HG02870 (cell line): ENCODE data around the gene CHN2.
"Not testable (repeated sequence)": the region's sequence is repeated elsewhere in the genome, so short reads cannot be mapped to it uniquely, and the experiment has no call there.

ENCODE experiments used
- ATAC-seq: cut with Tn5 transposase; IDR thresholded peaks from one replicate; pipeline ENCODE4 v1.9.1; 2021; ENCODE audit warnings: mild to moderate bottlenecking, moderate library complexity; ENCODE audit not compliant: unreplicated experiment

Gene CHN2

GRCh38 chr7:29185613-29186012 lies 9.0 kb upstream of the CHN2 start:
- ATAC-seq: no peak

DNA sequence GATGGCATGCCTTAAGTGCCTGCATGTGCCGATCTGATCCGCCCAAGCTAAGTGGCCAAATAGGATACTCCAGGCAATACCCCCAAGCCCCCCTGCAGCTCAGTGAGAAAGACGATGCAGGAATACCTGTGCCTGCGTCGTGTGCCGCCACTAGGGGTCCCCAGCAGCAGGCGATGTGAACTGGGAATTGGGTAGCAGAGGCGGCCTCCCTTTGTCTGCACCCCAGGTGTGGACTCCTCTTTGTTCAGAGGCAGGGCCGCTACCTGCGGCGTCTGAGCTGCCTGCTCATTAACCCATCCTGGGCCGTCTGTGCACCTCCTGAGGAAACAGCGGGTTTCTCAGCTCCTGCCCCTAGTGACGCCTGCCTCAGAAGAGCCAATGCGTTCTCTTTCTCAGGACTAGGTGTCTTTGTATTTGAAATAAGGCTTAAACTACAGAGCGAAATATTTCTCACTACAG lies 4.8 kb upstream of the CHN2 start:
- ATAC-seq: no peak

DNA sequence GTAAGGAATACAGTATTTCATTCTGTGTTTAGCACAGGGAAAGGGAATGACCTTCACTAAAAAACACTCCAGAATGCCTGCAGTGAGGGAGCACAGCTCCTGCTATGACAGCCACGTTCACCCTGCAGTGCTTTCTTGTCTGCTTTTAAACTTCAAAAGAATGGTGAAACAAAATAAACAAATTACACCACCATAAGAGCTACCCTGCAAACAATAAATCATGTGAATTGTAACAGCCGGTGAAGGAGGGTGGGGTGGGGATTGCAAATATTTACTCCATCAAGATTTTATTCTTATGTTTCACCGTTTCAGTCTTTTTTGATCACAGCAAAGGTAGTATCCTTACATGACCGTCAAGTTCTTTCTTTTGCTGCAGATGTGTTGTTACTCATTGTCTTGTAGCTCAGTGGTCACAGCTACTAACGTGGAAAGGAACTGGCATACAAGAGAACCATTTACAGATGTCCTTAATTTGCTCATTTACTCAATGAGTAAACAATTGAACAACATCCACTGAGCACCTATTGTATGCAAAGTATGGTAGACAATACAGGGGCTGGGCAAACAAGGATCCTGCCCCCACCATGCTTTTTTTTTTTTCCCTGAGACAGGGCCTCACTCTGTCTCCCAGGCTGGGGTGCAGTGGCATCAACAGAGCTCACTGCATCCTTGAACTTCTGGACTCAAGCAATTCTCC lies 4.1 kb upstream of the CHN2 start:
- ATAC-seq: no peak

GRCh38 chr7:29192323-29192722 lies 2.3 kb upstream of the CHN2 start:
- ATAC-seq: no peak

DNA sequence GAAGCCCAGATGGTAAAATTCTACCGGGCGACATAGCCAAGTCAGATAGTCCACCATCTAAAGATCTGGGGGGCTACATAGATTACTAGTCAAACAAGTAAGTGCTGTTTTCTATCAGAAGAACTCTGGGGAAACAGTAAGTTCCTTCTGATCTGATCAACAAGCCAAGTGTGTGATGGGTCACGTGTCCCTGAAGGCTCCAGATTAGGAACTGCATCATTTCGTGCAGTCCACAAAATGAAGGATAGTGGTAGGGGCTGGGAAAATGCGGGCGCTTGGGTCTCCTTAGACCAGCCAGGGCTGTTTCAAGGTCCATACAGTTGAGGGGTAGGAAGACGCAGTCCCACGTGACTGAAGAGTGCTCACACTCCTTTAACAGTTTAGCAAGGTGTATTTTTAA lies 1.8 kb upstream of the CHN2 start:
- ATAC-seq: no peak

DNA sequence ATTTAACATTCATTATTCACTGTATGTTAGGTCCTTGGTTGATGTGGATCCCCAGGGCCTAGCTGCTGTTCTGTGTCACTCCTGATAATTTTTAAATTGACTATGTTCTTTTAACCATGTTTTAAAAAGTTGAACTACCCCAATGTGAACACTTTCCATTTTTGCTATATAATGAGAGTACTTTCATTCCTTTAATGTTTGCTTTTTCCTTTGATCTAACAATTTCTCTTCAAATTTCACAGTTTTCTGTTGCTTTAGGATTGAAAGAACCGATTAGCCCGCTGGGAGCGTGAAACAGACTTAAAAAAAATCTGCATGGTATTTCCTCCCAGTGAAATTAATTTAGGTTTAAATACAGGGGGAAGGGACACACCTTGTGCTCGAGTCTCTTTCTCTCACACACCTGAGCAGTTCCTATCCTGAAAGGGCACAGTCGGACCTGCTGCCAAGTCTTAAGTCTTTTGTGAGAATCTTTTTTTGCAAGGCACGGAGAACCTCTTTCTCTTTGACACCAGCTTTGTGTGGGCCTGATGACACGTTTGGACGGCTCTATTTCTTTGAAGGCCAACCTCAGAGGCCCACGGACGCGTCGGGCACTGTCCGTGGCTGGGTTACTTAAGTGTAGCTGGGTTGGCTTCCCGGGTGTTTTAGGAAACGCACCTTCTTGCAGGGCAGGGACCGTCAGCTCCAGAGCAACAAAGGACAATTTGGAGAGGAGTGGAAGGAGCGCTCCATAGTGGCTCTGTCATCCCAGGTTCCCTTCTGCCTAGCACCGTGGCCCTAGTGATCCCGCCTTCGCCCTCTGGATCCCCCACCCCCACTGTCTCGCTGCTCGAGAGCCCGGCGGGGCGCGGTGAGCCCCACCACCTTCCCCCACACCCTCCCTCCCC lies 1.0 kb upstream of the CHN2 start:
- no peak for ATAC-seq

DNA sequence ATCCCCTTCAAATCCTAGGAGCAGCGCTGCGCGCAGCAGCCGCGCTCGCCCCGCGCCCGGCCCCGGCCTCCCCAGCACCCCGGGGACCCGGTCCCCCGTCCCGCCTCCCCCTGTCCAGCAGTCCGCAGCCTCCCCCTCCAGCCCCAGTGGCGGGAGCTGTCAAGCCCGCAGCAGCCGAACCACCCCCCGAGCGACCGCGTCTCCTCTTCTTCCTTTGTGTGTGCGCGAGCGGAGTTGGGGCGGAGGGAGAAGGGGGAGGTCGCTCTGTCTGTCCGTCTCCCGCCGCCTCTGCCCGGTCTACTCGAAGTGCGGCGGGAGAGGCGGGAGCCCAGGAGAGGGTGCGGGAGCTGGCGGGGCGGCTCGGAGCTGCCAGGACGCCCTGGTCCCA lies 375 bp upstream of the CHN2 start:
- ATAC-seq: no peak

GRCh38 chr7:29196191-29196590 lies 1.6 kb downstream of the CHN2 start:
- ATAC-seq: no peak

- ATAC-seq: no peak
Measured at GRCh38 chr7:29196971-29197595, 2.5 kb downstream of the CHN2 start.

GRCh38 chr7:29197916-29198315 lies 3.3 kb downstream of the CHN2 start:
- no peak for ATAC-seq

DNA sequence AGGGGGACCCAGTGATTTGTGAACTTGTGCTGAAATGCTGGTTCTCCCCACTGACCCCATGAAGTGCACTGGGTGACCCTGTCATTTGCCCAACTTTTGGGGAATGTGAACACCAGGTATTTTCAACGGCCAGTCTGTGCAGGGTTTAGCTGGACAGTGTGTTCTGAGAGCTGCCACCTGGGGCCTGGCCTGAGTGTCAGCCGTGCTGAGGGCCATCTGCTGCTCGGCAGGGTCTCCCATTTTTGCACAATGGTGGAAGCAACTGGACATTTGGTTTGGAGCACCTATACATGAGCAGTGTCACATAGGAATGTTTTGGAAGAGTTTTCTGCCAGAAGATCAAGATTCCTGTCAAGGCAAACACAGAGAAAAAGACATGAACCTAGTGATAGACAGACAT lies 5.2 kb downstream of the CHN2 start:
- no peak for ATAC-seq

GRCh38 chr7:29202651-29203069 lies 8.1 kb downstream of the CHN2 start:
- ATAC-seq: no peak

DNA sequence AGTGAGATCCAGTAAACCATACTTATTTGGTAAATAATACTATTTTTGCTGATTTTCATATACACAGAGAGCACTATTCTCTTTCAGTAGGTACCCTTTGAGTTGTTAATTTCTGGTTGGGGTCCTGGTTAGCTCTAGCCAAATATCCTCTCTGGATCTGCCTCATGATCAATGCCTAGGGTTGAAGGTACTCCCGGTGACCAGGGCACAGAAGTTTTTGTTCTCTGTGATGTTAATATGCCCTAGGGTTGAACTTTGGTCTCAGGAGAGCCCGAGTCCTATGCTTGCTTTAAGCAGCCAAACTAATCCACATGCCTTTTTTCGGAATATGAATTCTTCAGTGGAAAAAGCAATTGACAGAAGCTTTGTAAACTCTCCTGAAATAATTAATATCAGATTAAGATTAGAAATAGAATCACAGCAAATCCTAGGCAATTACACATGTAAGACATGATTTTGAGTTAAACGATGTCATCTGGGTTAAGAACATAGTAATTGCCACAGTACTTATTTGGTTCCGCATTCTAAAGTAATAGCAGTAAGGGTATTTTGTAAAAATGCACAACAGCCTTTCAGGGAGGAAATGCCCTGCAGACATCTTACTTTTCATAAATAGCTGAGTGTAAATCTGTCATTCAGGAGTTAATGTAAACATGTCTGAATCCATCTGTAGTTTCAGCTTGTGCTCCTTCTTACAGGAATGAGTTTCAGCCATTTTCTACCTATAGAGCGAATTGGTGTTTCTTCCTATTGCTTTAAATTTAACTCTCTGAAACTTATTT lies 10.1 kb downstream of the CHN2 start:
- ATAC-seq: no peak

DNA sequence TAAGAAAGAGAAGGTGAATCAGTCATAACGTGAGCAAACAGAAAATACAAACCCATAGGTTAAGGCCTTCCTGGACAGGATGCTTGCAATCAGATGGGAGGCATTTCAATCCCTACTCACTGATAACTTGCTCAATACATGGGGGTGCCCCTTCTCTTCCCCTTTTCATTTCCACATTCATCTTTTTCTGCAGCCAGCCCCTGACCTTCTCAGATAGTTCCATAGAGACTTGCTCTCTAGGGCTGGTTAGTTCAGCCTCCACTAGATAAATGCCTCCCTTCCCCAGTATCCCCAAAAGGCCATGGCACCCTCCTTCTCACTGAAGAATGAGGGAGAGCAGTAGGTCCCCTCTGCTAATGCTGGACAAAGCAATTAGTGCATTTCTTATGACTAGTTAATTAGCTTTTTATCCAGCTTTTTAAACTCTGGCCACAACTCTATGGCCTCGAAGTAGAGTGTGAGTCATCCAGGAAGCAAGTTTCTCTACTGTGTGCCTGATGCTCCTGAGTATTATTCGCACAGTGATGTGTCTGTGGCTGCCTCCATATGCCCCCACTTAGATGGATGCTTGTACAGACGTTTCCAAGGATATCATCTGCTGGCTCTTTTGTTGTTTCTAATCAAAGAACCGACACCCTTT lies 12.7 kb downstream of the CHN2 start:
- ATAC-seq: no peak

DNA sequence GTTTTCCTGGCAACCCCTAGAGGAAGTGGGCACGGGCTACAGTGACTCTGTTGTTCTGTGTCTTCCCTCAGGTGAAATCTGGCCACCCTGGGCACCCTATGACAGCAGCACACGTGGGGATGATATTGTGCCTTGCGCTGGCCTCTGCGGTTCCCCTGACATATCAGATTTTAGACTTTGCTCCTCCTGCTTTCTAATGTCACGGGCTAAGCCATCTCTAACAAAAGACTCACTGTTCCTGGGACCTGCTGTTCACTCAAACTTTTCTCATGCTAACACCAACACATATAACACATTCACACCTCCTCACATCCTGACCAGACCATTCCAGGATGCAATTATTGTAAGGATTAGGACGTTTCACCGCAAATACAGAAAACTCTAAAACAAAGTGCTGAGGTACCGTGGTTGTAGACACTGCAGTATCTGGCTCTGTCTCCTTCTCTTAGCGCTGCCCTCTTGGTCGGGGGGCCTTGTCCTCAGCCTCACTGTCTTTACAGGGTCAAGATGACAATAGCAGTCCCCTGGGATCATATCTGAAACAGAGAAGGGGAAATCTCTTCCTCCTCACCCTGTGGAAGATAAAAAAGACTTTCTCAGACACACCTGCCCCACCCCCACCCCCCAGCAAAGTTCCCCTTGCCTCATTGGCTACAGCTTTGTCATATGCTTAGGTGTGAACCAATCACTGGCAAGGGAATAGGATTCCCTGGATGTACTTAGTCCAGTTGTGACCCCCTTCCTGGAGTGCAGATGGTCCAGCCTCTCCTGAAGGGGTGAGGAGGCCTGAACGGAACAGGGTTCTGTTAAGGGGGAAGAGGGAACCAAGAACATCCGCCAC lies 14.1 kb downstream of the CHN2 start:
- no peak for ATAC-seq

DNA sequence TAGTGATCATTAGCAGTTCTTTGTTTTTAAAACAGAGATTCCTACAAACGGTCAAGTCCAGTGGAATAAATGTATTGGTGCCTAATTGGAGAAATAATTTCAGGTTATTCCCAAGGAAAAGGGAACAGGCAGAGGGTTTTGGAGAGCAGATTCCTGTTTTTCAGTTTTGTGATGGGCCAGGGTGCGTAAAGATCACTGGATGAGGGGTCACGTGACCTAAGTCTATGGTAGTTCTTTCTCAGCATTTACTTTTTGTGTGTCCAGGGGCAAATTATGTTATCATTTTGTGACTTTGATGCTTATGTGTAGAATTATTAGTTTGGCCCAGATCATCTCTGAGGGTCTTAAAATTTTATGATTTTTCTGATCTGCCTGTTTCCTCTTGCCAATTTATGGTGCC lies 15.2 kb downstream of the CHN2 start:
- no peak for ATAC-seq

GRCh38 chr7:29212736-29213135 lies 18.2 kb downstream of the CHN2 start:
- ATAC-seq: not testable (repeated sequence)

- ATAC-seq: no peak
Measured at GRCh38 chr7:29214056-29214455, 19.5 kb downstream of the CHN2 start.

DNA sequence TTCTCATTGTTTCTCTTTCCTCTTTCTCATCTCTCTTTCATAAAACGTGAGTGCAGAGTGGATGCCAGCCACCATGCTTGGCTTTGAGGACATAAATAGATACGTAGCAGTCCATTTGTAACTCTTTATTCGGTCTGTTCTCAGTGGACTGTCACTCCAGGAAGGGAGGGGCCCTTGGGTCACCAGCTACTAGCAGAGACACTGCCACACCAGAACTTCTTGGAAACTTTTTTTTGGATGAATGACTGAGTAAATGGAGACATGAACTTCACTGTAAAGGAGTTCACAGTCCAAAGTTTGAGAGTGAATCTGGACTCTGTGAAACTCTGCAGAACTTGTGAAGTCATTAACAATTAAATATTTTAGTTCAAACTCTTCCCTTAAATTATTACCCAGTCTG lies 20.2 kb downstream of the CHN2 start:
- no peak for ATAC-seq

- no peak for ATAC-seq
Measured at GRCh38 chr7:29216128-29216527, 21.6 kb downstream of the CHN2 start.
